Kidney epithelial cell (primary cell): ENCODE data around the gene HCRTR1. TPM values are rescaled to one million over a fixed set of nuclear protein-coding genes. Genes with fewer than 3 reads are reported as not detected.

ENCODE experiments used
- DNase-seq: peaks from one replicate; pipeline ENCODE4 v3.0.0-alpha.2; 2010; ENCODE audit warnings: low read depth
- H3K27me3 ChIP-seq: 2 replicates; pipeline ENCODE4 v1.6.0; 2011; ENCODE audit warnings: low read length; ENCODE audit not compliant: control insufficient read depth, insufficient read depth
- H3K36me3 ChIP-seq: 2 replicates; pipeline ENCODE4 v1.5.1; 2011; ENCODE audit warnings: low read length; ENCODE audit not compliant: control insufficient read depth, insufficient read depth
- H3K4me3 ChIP-seq: 2 replicates; pipeline ENCODE4 v1.5.1; 2011; ENCODE audit warnings: low read depth, mild to moderate bottlenecking, control low read depth, low read length
- CTCF ChIP-seq: IDR thresholded peaks from 2 replicates; pipeline ENCODE4 v1.5.1; 2011; ENCODE audit warnings: mild to moderate bottlenecking, moderate library complexity, low read length, control low read depth, inconsistent platforms; ENCODE audit not compliant: insufficient read depth, poor library complexity, severe bottlenecking
- total RNA-seq: library from RNA; depleted of rRNA; stranded (reverse); fragments of >200 nt; gene quantifications from 2 replicates; pipeline ENCODE4 v1.2.3, GENCODE V29; 2015

HCRTR1 gene
- total RNA-seq, 1 donor from 2014 or later = not detected

GRCh38 chr1:31580513-31580870, 37.0 kb upstream of the HCRTR1 start:
- TF ChIP-seq CTCF = no peak
- Histone ChIP-seq H3K4me3 (no peak overlapping the region), H3K36me3 (no peaks in the 10 kb centered on the region), H3K27me3 (no peaks in the 10 kb centered on the region)
- no peak for DNase-seq

GRCh38 chr1:31580891-31581603, 36.4 kb upstream of the HCRTR1 start:
- Histone ChIP-seq H3K27me3 (no peaks in the 10 kb centered on the region), H3K36me3 (no peaks in the 10 kb centered on the region), H3K4me3 (no peak overlapping the region)
- TF ChIP-seq CTCF = no peak
- DNase-seq = no peak

GRCh38 chr1:31581821-31582810, 35.4 kb upstream of the HCRTR1 start:
- TF ChIP-seq CTCF = no peak
- no peak overlapping the region for H3K4me3 ChIP-seq
- no peaks in the 10 kb centered on the region for H3K27me3 ChIP-seq
- no peaks in the 10 kb centered on the region for H3K36me3 ChIP-seq
- no peak for DNase-seq

- no peak overlapping the region for H3K4me3 ChIP-seq
- H3K27me3 ChIP-seq = no peaks in the 10 kb centered on the region
- no peak for TF ChIP-seq CTCF
- no peak for DNase-seq
- no peaks in the 10 kb centered on the region for H3K36me3 ChIP-seq
Measured at GRCh38 chr1:31583082-31583994, 34.2 kb upstream of the HCRTR1 start.

GRCh38 chr1:31583995-31584868, 33.3 kb upstream of the HCRTR1 start:
- no peak for DNase-seq
- H3K36me3 ChIP-seq = no peaks in the 10 kb centered on the region
- no peak overlapping the region for H3K4me3 ChIP-seq
- no peak for TF ChIP-seq CTCF
- no peaks in the 10 kb centered on the region for H3K27me3 ChIP-seq
